Measurements from ENCODE around the gene ITPRID2. TPM values are rescaled to one million over a fixed set of nuclear protein-coding genes. Genes with fewer than 3 reads are reported as not detected.

ITPRID2 gene
- total and polyA plus RNA-seq, 2 of the 8 experiments (the other 6 are each of a cell fraction or from before 2014, with no cell fraction given), result 1.9 to 12.6 TPM

DNA sequence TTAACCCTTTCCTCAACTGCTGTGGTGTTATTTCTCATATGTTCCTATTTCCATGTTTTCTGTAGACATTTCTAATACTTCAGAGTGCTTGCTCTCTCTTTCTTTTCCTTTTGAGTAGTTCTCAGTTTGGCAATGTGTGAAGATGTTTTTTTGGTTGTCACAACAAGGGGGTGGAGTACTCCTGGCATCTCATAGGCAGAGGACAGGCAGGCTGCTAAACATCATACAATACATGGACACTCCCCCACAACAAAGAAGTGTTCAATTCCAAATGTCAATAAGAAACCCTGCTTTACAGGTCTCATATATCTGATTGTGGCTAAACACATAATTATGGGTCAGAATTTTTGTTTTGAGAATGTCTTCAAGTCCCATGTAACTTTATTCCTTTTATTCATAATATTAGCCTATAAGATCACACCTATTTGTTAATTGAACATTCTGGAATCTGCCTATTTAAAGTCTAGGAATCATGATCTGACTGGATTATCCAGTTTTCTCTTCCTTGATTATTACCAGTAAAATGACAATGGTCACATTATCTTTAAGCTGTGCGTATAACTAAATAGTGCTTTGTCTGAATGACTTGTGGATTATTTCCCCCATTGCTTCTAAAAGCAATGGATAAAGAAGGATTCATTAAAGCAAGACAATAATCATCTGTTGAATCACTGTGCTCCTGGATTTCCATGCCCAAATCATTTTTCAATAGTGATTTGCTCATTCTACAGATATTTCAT, 46.8 kb upstream of the ITPRID2 start (continued):
- no peak for TF ChIP-seq CBX5 (IDR thresholded peaks at IDR 0.05; ENCODE audit: low read depth, low read length)
- no peak for TF ChIP-seq BRCA1 (IDR thresholded peaks at IDR 0.05; ENCODE audit: low read depth, low read length)
- no peak for TF ChIP-seq TCF12 (IDR thresholded peaks at IDR 0.05; ENCODE audit: low read depth, low read length)
- TF ChIP-seq SAP30 (IDR thresholded peaks at IDR 0.05; ENCODE audit: insufficient read depth, insufficient replicate concordance, low read length), result no peak
- TF ChIP-seq CEBPB (IDR thresholded peaks at IDR 0.05; ENCODE audit: low read depth, low read length), result no peak
- no peak for TF ChIP-seq NRF1 (IDR thresholded peaks at IDR 0.05; ENCODE audit: low read depth, low read length)
- TF ChIP-seq CBX8 (IDR thresholded peaks at IDR 0.05; ENCODE audit: borderline replicate concordance, low read depth, low read length), result no peak
- TF ChIP-seq MAFK (IDR thresholded peaks at IDR 0.05; ENCODE audit: low read depth, low read length), result no peak
- TF ChIP-seq CREB1 (IDR thresholded peaks at IDR 0.05), result no peak
- TF ChIP-seq SUZ12 (IDR thresholded peaks at IDR 0.05; ENCODE audit: low read length), result no peak
- no peak for TF ChIP-seq FOSL1 (IDR thresholded peaks at IDR 0.05; ENCODE audit: insufficient read depth, low read depth, low read length)

All from H1 (cell line).